ENCODE results near the gene PEX12. TPM values are rescaled to one million over a fixed set of nuclear protein-coding genes. Genes with fewer than 3 reads are reported as not detected.

Gene PEX12
- polyA plus RNA-seq, 2 of the 4 experiments (the other 2 are of a cell fraction), result 4.7 to 11.2 TPM

GRCh38 chr17:35575759-35576158 lies 2.6 kb downstream of the PEX12 start:
- DNase-seq (ENCODE audit: low read depth in 1 of 2, low spot score in 1 of 2) (no peak), FAIRE-seq (no peak), ATAC-seq (no peak)
- no peaks in the 10 kb centered on the region for H3K9me3 ChIP-seq
- peaks cover 16% of the 10 kb centered on the region; the same call in 2 of the 3 replicates for H3K4me1 ChIP-seq
- H3K27ac ChIP-seq, result no peak overlapping the region
- H3K4me3 ChIP-seq, result no peak overlapping the region
- no peak overlapping the region for H3K4me2 ChIP-seq
- whole genome bisulfite sequencing (ENCODE audit: missing lambda C conversion rate), result 84% methylated on average over 3 of the region's 3 CpGs
- TF ChIP-seq HEYL (CRISPR knock-in tag; IDR thresholded peaks at IDR 0.05) (no peak), NPAS2 (CRISPR knock-in tag; IDR thresholded peaks at IDR 0.05; ENCODE audit: borderline replicate concordance) (no peak), FOXS1 (CRISPR knock-in tag; IDR thresholded peaks at IDR 0.05) (no peak), ZNF302 (CRISPR knock-in tag; IDR thresholded peaks at IDR 0.05) (no peak), BHLHE40 (IDR thresholded peaks at IDR 0.05; ENCODE audit: low read depth, low read length) (no peak), HES2 (IDR thresholded peaks at IDR 0.05) (no peak), HOXB5 (CRISPR knock-in tag; IDR thresholded peaks at IDR 0.05) (no peak), KDM5A (IDR thresholded peaks at IDR 0.05) (no peak), HOXA7 (CRISPR knock-in tag; IDR thresholded peaks at IDR 0.05) (no peak), FOSL2 (IDR thresholded peaks at IDR 0.05) (no peak), FOSL2 (CRISPR knock-in tag; IDR thresholded peaks at IDR 0.05) (no peak), RNF2 (IDR thresholded peaks at IDR 0.05; ENCODE audit: borderline replicate concordance, low read depth) (no peak)
- TF ChIP-seq, protein P1, sequence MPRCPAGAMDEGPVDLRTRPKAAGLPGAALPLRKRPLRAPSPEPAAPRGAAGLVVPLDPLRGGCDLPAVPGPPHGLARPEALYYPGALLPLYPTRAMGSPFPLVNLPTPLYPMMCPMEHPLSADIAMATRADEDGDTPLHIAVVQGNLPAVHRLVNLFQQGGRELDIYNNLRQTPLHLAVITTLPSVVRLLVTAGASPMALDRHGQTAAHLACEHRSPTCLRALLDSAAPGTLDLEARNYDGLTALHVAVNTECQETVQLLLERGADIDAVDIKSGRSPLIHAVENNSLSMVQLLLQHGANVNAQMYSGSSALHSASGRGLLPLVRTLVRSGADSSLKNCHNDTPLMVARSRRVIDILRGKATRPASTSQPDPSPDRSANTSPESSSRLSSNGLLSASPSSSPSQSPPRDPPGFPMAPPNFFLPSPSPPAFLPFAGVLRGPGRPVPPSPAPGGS (IDR thresholded peaks at IDR 0.05), result no peak
- TF ChIP-seq, protein P2, sequence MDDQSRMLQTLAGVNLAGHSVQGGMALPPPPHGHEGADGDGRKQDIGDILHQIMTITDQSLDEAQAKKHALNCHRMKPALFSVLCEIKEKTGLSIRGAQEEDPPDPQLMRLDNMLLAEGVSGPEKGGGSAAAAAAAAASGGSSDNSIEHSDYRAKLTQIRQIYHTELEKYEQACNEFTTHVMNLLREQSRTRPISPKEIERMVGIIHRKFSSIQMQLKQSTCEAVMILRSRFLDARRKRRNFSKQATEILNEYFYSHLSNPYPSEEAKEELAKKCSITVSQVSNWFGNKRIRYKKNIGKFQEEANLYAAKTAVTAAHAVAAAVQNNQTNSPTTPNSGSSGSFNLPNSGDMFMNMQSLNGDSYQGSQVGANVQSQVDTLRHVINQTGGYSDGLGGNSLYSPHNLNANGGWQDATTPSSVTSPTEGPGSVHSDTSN (IDR thresholded peaks at IDR 0.05), result no peak
- ChIA-PET POLR2A (interaction anchor here (3.0 kb wide), 1 partner anchor 11 kb away, joined by 11 read pairs; the partner anchor contains the start of gene AP2B1), CTCF (interaction anchor here (0.7 to 3.4 kb wide), 6 partner anchors 11 to 189 kb away, joined by 3 to 8 read pairs (median 4); partner anchors contain the start of gene AP2B1)

- ChIA-PET CTCF (interaction anchor here (1.0 to 4.0 kb wide), 3 partner anchors 9 to 178 kb away, joined by 4 to 14 read pairs (median 11); partner anchors contain the start of gene PEX12), POLR2A (interaction anchor here (0.7 to 2.8 kb wide), 2 partner anchors 10 to 194 kb away, joined by 4 to 31 read pairs; partner anchors contain the start of gene PEX12)
- FAIRE-seq, result no peak
- WGBS (ENCODE audit: missing lambda C conversion rate), result 91% methylated on average over 2 of the region's 2 CpGs
- Histone ChIP-seq H3K27ac (no peak overlapping the region), H3K9me3 (no peaks in the 10 kb centered on the region), H3K4me1 (peaks cover 18% of the 10 kb centered on the region), H3K4me3 (no peak overlapping the region; the same call in 2 of the 3 replicates), H3K4me2 (peak overlapping the region; percentile 72)
- TF ChIP-seq CHD2 (IDR thresholded peaks at IDR 0.05; ENCODE audit: low read length, partially characterized antibody) (no peak), GATA3 (IDR thresholded peaks at IDR 0.05; ENCODE audit: borderline replicate concordance) (no peak), FOSL2 (IDR thresholded peaks at IDR 0.05) (no peak), FOSL2 (CRISPR knock-in tag; IDR thresholded peaks at IDR 0.05) (no peak), TFCP2L1 (CRISPR knock-in tag; IDR thresholded peaks at IDR 0.05) (no peak), SREBF2 (IDR thresholded peaks at IDR 0.05) (no peak), TP53 (CRISPR knock-in tag; IDR thresholded peaks at IDR 0.05) (no peak), CEBPB (IDR thresholded peaks at IDR 0.05) (no peak), JUNB (IDR thresholded peaks at IDR 0.05) (no peak), ZNF302 (CRISPR knock-in tag; IDR thresholded peaks at IDR 0.05) (no peak), RAD21 (conservative IDR thresholded peaks at IDR 0.05 in 1 of 2, IDR thresholded peaks at IDR 0.05 in 1 of 2) (no peak), CBX8 (IDR thresholded peaks at IDR 0.05) (no peak), RARB (CRISPR knock-in tag; IDR thresholded peaks at IDR 0.05) (no peak), EHF (CRISPR knock-in tag; IDR thresholded peaks at IDR 0.05) (no peak), BHLHE40 (IDR thresholded peaks at IDR 0.05; ENCODE audit: low read depth, low read length) (no peak), RCOR1 (IDR thresholded peaks at IDR 0.05; ENCODE audit: low read depth, low read length) (no peak), KDM1A (IDR thresholded peaks at IDR 0.05; ENCODE audit: low read depth) (no peak), HOXB5 (CRISPR knock-in tag; IDR thresholded peaks at IDR 0.05) (no peak), E2F6 (IDR thresholded peaks at IDR 0.05; ENCODE audit: borderline replicate concordance, low read depth) (no peak)
- TF ChIP-seq, protein P3, sequence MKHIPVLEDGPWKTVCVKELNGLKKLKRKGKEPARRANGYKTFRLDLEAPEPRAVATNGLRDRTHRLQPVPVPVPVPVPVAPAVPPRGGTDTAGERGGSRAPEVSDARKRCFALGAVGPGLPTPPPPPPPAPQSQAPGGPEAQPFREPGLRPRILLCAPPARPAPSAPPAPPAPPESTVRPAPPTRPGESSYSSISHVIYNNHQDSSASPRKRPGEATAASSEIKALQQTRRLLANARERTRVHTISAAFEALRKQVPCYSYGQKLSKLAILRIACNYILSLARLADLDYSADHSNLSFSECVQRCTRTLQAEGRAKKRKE (CRISPR knock-in tag; IDR thresholded peaks at IDR 0.05; ENCODE audit: low read depth), result no peak
- TF ChIP-seq, protein P4, sequence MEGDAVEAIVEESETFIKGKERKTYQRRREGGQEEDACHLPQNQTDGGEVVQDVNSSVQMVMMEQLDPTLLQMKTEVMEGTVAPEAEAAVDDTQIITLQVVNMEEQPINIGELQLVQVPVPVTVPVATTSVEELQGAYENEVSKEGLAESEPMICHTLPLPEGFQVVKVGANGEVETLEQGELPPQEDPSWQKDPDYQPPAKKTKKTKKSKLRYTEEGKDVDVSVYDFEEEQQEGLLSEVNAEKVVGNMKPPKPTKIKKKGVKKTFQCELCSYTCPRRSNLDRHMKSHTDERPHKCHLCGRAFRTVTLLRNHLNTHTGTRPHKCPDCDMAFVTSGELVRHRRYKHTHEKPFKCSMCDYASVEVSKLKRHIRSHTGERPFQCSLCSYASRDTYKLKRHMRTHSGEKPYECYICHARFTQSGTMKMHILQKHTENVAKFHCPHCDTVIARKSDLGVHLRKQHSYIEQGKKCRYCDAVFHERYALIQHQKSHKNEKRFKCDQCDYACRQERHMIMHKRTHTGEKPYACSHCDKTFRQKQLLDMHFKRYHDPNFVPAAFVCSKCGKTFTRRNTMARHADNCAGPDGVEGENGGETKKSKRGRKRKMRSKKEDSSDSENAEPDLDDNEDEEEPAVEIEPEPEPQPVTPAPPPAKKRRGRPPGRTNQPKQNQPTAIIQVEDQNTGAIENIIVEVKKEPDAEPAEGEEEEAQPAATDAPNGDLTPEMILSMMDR (IDR thresholded peaks at IDR 0.05), result no peak
- ATAC-seq, result no peak
- no peak for DNase-seq (ENCODE audit: low read depth in 1 of 2, low spot score in 1 of 2)
These were observed 9.0 kb downstream of the PEX12 start for GRCh38 chr17:35569405-35569804.
